Measurements from ENCODE around the gene SCN7A. TPM values are rescaled to one million over a fixed set of nuclear protein-coding genes. Genes with fewer than 3 reads are reported as not detected.

SCN7A gene
- 10 to 100 TPM; 21.9 to 24.6 TPM for total RNA-seq
- 100 to 1,000 TPM in 2 of 6 donors, 10 to 100 TPM in 4; 63.5 to 112 (median 97.0) TPM for polyA plus RNA-seq (ENCODE audit: insufficient read length in 6 of 6)
- long read RNA-seq, donor 1, partial matches to known transcripts = 5 of 7 reads
- long read RNA-seq, donor 1, other reads (novel, unspliced or antisense) = 0 of 7 reads
- long read RNA-seq, donor 2, partial matches to known transcripts = 5 of 5 reads
- long read RNA-seq, donor 2, other reads (novel, unspliced or antisense) = 0 of 5 reads
- long read RNA-seq, donor 3, full-length matches to known transcripts = 3 of 3 reads
- long read RNA-seq, donor 3, partial matches to known transcripts = 0 of 3 reads
- long read RNA-seq, donor 3, other reads (novel, unspliced or antisense) = 0 of 3 reads
- long read RNA-seq, donor 4, partial matches to known transcripts = 9 of 11 reads
- long read RNA-seq, donor 4, other reads (novel, unspliced or antisense) = 2 of 11 reads
- long read RNA-seq, donor 5, full-length matches to known transcripts = 1 of 20 reads
- long read RNA-seq, donor 5, partial matches to known transcripts = 19 of 20 reads
- long read RNA-seq, donor 5, other reads (novel, unspliced or antisense) = 0 of 20 reads
- long read RNA-seq, donor 6, full-length matches to known transcripts = 1 of 159 reads
- long read RNA-seq, donor 6, partial matches to known transcripts = 158 of 159 reads
- long read RNA-seq, donor 6, other reads (novel, unspliced or antisense) = 0 of 159 reads
- long read RNA-seq, donor 7 = 0 reads
- long read RNA-seq, donor 8, partial matches to known transcripts = 25 of 25 reads
- long read RNA-seq, donor 8, other reads (novel, unspliced or antisense) = 0 of 25 reads
- long read RNA-seq, donor 9 = 0 reads
- long read RNA-seq, donor 10, partial matches to known transcripts = 2 of 2 reads
- long read RNA-seq, donor 10, other reads (novel, unspliced or antisense) = 0 of 2 reads
- long read RNA-seq, donor 11 = 0 reads
- long read RNA-seq, donor 12 = 0 reads

DNA sequence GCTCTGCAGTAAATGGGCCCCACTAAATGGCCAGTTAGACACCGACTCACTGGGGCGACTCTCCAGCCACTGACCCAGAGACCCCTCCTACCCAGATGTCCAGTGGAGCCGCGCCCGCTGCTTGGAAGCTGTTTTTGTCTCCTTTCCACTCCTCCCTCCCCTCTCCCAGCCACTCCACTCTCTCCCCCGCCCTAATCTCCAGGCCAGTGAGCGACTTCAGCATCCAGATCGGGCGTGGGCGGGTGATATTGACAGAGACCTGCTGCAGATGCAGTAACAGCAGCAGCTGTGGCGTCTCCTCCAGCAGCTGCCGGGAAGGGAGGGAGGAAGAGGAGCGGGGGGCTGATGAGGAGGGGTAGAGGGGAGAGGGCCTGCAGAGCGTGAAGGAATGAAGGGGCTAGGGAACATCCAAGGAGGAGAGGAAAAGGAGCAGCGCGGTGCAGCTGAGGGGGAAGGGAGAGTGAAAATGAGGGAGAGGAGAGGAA, at the start of gene SCN7A:
TSS of gene SCN7A (minus strand) at position 110 of the 485 bp plus-strand sequence. CDS start 16,553 bp downstream, outside the sequence.
- H3K27ac ChIP-seq = no peak within 1 kb of the TSS
- no peaks in the 10 kb centered on the region for H3K9me3 ChIP-seq
- peak within 1 kb of the TSS; percentile 22 to 31 for H3K4me3 ChIP-seq
- H3K4me1 ChIP-seq = no peaks in the 10 kb centered on the region
- ATAC-seq (peak; percentile 86), DNase-seq (peak; percentile 69 to 97 (median 89))
- TF ChIP-seq, protein P1, sequence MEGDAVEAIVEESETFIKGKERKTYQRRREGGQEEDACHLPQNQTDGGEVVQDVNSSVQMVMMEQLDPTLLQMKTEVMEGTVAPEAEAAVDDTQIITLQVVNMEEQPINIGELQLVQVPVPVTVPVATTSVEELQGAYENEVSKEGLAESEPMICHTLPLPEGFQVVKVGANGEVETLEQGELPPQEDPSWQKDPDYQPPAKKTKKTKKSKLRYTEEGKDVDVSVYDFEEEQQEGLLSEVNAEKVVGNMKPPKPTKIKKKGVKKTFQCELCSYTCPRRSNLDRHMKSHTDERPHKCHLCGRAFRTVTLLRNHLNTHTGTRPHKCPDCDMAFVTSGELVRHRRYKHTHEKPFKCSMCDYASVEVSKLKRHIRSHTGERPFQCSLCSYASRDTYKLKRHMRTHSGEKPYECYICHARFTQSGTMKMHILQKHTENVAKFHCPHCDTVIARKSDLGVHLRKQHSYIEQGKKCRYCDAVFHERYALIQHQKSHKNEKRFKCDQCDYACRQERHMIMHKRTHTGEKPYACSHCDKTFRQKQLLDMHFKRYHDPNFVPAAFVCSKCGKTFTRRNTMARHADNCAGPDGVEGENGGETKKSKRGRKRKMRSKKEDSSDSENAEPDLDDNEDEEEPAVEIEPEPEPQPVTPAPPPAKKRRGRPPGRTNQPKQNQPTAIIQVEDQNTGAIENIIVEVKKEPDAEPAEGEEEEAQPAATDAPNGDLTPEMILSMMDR (IDR thresholded peaks at IDR 0.05) = no peak
- H3K27me3 ChIP-seq = no peaks in the 10 kb centered on the region
- intact Hi-C loops (cut with DNase I) = no loop called here
- no peaks in the 10 kb centered on the region for H3K36me3 ChIP-seq

DNA sequence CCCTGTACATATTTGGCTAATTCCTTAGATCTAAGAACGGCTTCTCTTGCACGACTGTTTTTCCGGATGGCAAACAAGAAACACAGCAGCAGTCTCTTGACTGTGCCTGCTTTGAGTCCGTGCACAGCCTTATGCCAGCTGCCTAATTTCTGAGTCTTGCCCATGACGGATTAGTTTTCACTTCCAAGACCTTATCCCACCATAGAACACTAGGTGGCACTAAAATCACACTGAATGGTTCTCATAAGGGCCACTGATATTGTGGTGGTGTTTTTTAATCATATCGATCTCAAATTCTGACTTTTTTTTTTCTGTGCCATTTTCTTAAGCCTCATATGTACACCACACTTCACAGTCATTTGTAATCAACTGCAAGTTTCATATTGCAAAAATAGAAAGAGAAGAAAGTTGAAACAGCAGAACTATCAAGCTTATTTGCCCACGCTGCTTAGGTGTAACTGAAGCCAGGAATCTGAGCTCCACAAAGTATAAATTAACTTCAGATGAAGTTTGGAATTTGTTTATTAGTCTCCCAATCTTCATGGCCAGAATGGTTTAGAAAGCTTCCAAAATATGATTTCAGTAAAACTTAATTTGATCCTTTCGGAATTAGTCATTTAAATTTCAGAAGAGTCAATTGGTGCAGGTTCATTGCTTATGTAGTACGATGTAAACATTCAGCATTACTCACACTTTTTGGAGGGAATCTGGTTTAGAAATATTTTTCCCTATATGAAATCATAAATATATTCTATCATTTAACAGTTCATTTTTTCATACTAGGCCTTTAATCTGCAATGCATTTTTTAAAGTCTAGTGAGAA, 45.5 kb upstream of the SCN7A start:
- Histone ChIP-seq H3K9me3 (no peaks in the 10 kb centered on the region), H3K27ac (no peak overlapping the region), H3K36me3 (no peaks in the 10 kb centered on the region), H3K4me1 (peaks cover 0 to 2% of the 10 kb centered on the region in 2 donors), H3K4me3 (no peak overlapping the region), H3K27me3 (no peaks in the 10 kb centered on the region)
- TF ChIP-seq, protein P1 (IDR thresholded peaks at IDR 0.05) = peak; percentile 69 to 83
- DNase-seq (peak in 2 of 4 donors; percentile 64 to 69), ATAC-seq (peak; percentile 91)
- intact Hi-C loops (cut with DNase I) = no loop called here

DNA sequence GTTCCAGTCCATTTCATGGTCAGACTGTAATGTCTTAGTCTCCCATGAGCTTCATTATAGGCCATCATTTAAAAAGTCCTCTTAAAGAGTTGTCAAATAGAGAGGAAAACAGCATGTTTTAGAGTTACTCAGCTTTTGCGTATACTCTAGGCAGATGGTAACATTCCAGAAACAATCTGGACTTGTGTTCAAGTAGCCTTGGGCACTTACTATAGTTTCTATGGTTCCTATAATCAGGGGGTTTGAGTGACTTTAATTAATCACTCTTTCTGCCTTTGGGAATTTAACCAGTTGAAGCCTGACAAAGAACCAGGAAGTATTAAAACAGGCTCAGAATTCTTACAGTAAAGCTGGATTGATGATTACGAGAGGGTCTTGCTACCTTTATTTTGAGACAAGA, 42.1 kb upstream of the SCN7A start:
- DNase-seq = no peak
- TF ChIP-seq, protein P1 (IDR thresholded peaks at IDR 0.05) = no peak

DNA sequence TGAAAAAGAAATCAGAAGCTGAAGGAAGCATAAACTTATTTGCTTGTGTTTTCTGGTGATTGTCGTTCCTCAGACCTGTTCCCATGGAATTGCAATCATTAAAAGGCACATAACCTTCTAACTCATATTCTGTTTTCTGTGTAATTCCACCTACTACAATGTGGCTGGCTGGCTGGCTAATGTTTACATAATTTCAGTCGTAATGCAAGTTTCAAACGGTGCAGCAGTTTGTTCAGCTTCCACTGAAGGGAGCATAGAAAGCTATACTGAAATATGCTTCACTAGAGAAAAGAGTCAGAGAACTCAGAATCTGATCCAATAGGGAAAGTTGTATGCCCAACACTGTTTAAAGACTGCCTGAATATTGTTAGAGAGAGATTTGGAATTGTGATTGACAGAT, 27.1 kb upstream of the SCN7A start:
- Histone ChIP-seq H3K27ac (no peak overlapping the region), H3K36me3 (no peaks in the 10 kb centered on the region), H3K4me1 (no peaks in the 10 kb centered on the region), H3K4me3 (no peak overlapping the region), H3K9me3 (no peaks in the 10 kb centered on the region), H3K27me3 (no peaks in the 10 kb centered on the region)
- DNase-seq = no peak
- intact Hi-C loops (cut with DNase I) = no loop called here
- ATAC-seq = no peak
- TF ChIP-seq, protein P1 (IDR thresholded peaks at IDR 0.05) = no peak

More for the DNA sequence above, 42.1 kb upstream of the SCN7A start:
- H3K4me3 ChIP-seq = no peak overlapping the region
- no peak for ATAC-seq
- no peaks in the 10 kb centered on the region for H3K36me3 ChIP-seq
- H3K27me3 ChIP-seq = no peaks in the 10 kb centered on the region
- peaks cover 0 to 2% of the 10 kb centered on the region in 2 donors for H3K4me1 ChIP-seq
- H3K27ac ChIP-seq = no peak overlapping the region
- intact Hi-C loops (cut with DNase I) = no loop called here
- H3K9me3 ChIP-seq = no peaks in the 10 kb centered on the region
